GM12875 (cell line): Measurements from ENCODE around the gene DLEC1.
"Not testable (repeated sequence)": the region's sequence is repeated elsewhere in the genome, so short reads cannot be mapped to it uniquely, and the experiment has no call there.

Experiments
- H3K4me3 ChIP-seq: one replicate; pipeline ENCODE4 v1.5.1; 2011; ENCODE audit warnings: low read depth, low read length, control low read depth
- CTCF ChIP-seq: IDR thresholded peaks from 2 replicates; pipeline ENCODE4 v1.5.1; 2011; ENCODE audit warnings: low read depth, mild to moderate bottlenecking, control low read depth, inconsistent platforms, low read length, moderate library complexity, borderline replicate concordance; ENCODE audit not compliant: insufficient read depth

Gene DLEC1

GRCh38 chr3:38059148-38059547 is 20.1 kb downstream of the DLEC1 start:
- H3K4me3 ChIP-seq = no peak overlapping the region
- no peak for TF ChIP-seq CTCF

- no peak for TF ChIP-seq CTCF
Observed at GRCh38 chr3:38059591-38059990, 20.6 kb downstream of the DLEC1 start.

GRCh38 chr3:38062809-38063208 is 23.8 kb downstream of the DLEC1 start:
- TF ChIP-seq CTCF = no peak
- no peak overlapping the region for H3K4me3 ChIP-seq

More at GRCh38 chr3:38059591-38059990, 20.6 kb downstream of the DLEC1 start:
- no peak overlapping the region for H3K4me3 ChIP-seq

GRCh38 chr3:38064453-38064852 is 25.4 kb downstream of the DLEC1 start:
- H3K4me3 ChIP-seq = not testable (repeated sequence)

GRCh38 chr3:38067508-38068233 is 28.7 kb downstream of the DLEC1 start:
- no peak for TF ChIP-seq CTCF

GRCh38 chr3:38070013-38070412 is 31.0 kb downstream of the DLEC1 start:
- no peak for TF ChIP-seq CTCF
- no peak overlapping the region for H3K4me3 ChIP-seq

More at GRCh38 chr3:38067508-38068233, 28.7 kb downstream of the DLEC1 start:
- no peak overlapping the region for H3K4me3 ChIP-seq

- not testable (repeated sequence) for H3K4me3 ChIP-seq
Observed at GRCh38 chr3:38077073-38077472, 38.1 kb downstream of the DLEC1 start.

- H3K4me3 ChIP-seq = not testable (repeated sequence)
Observed at GRCh38 chr3:38082296-38082695, 43.3 kb downstream of the DLEC1 start.

DNA sequence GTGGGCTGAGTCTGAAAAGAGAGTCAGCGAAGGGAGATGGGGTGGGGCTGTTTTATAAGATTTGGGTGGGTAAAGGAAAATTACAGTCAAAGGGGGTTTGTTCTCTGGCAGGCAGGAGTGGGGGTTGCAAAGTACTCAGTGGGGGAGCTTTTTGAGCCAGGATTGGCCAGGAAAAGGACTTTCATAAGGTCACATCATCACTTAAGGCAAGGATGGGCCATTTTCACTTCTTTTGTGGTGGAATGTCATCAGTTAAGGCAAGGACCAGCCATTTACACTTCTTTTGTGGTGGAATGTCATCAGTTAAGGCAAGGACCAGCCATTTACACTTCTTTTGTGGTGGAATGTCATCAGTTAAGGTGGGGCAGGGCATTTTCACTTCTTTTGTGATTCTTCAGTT is 44.2 kb downstream of the DLEC1 start:
- H3K4me3 ChIP-seq = not testable (repeated sequence)
